Hepatocyte (in vitro differentiated cells): Measurements from ENCODE around the gene SLC41A3. TPM values are rescaled to one million over a fixed set of nuclear protein-coding genes. Genes with fewer than 3 reads are reported as not detected.

ENCODE experiments used
- DNase-seq: peaks from one replicate; pipeline ENCODE4 v3.0.0-alpha.2; 2016; ENCODE audit warnings: low spot score
- H2AFZ ChIP-seq: fragments of 200-600 bp; sonication (generic); 2 replicates; pipeline ENCODE4 v1.6.0; 2016; ENCODE audit warnings: antibody characterized with exemption, mild to moderate bottlenecking
- H3K27ac ChIP-seq: fragments of 200-600 bp; sonication (generic); 2 replicates; pipeline ENCODE4 v1.5.1; 2016; ENCODE audit warnings: mild to moderate bottlenecking
- H3K27me3 ChIP-seq: fragments of 200-600 bp; sonication (generic); 2 replicates; pipeline ENCODE4 v1.6.1; 2016
- H3K36me3 ChIP-seq: fragments of 200-600 bp; sonication (generic); replicated peaks from 2 replicates; pipeline ENCODE4 v1.5.1; 2016; ENCODE audit warnings: low read depth; ENCODE audit not compliant: insufficient read depth
- H3K4me1 ChIP-seq: fragments of 200-600 bp; sonication (generic); 2 replicates; pipeline ENCODE4 v1.5.1; 2016; ENCODE audit warnings: mild to moderate bottlenecking, moderate library complexity; ENCODE audit not compliant: insufficient read depth
- H3K4me2 ChIP-seq: fragments of 200-600 bp; sonication (generic); 2 replicates; pipeline ENCODE4 v1.6.0; 2016
- H3K4me3 ChIP-seq: fragments of 200-600 bp; sonication (generic); 2 replicates; pipeline ENCODE4 v1.5.1; 2016; ENCODE audit warnings: mild to moderate bottlenecking
- H3K79me2 ChIP-seq: fragments of 200-600 bp; sonication (generic); 2 replicates; pipeline ENCODE4 v1.6.0; 2017; ENCODE audit warnings: mild to moderate bottlenecking
- H3K9me2 ChIP-seq: fragments of 200-600 bp; sonication (generic); replicated peaks from 2 replicates; pipeline ENCODE4 v1.6.0; 2017; ENCODE audit warnings: mild to moderate bottlenecking; ENCODE audit not compliant: insufficient read depth
- H3K9me3 ChIP-seq: fragments of 200-600 bp; sonication (generic); 2 replicates; pipeline ENCODE4 v1.5.1; 2016; ENCODE audit warnings: low read depth, mild to moderate bottlenecking
- H4K20me1 ChIP-seq: fragments of 200-600 bp; sonication (generic); 2 replicates; pipeline ENCODE4 v1.6.0; 2016; ENCODE audit warnings: mild to moderate bottlenecking; ENCODE audit not compliant: insufficient read depth, poor library complexity, severe bottlenecking
- CTCF ChIP-seq: fragments of 200-600 bp; sonication (generic); IDR thresholded peaks from 2 replicates; pipeline ENCODE4 v1.5.1; 2016; ENCODE audit warnings: antibody characterized with exemption, mild to moderate bottlenecking; ENCODE audit not compliant: poor library complexity
- EZH2 ChIP-seq: fragments of 200-600 bp; sonication (generic); IDR thresholded peaks from 2 replicates; pipeline ENCODE4 v1.6.1; 2016; ENCODE audit warnings: antibody characterized with exemption, mild to moderate bottlenecking, borderline replicate concordance
- EZH2phosphoT487 ChIP-seq: fragments of 200-600 bp; sonication (generic); IDR thresholded peaks from one replicate; pipeline ENCODE4 v1.6.1; 2018; ENCODE audit warnings: antibody characterized with exemption, mild to moderate bottlenecking, low read depth, moderate library complexity; ENCODE audit not compliant: unreplicated experiment, severe bottlenecking
- WGBS: methylation state at CpG from one replicate; pipeline ENCODE4 v1.1.6; 2016; ENCODE audit warnings: low lambda C conversion rate; ENCODE audit errors: missing lambda C conversion rate; 5-methylcytosine and 5-hydroxymethylcytosine counted together
- polyA plus RNA-seq: library from polyadenylated mRNA; unstranded; fragments of >200 nt; fragmentation: Nextera tagmentation; extraction: Ambion mirVana; gene quantifications from 2 replicates; pipeline ENCODE4 v1.2.1, GENCODE V29; 2016
- total RNA-seq: library from RNA; depleted of rRNA; stranded (reverse); fragments of >200 nt; gene quantifications from 2 replicates; pipeline ENCODE4 v1.2.3, GENCODE V29; 2014

The SLC41A3 gene
- total and polyA plus RNA-seq, 2 experiments from 2014 or later, result 29.3 to 43.4 TPM

DNA sequence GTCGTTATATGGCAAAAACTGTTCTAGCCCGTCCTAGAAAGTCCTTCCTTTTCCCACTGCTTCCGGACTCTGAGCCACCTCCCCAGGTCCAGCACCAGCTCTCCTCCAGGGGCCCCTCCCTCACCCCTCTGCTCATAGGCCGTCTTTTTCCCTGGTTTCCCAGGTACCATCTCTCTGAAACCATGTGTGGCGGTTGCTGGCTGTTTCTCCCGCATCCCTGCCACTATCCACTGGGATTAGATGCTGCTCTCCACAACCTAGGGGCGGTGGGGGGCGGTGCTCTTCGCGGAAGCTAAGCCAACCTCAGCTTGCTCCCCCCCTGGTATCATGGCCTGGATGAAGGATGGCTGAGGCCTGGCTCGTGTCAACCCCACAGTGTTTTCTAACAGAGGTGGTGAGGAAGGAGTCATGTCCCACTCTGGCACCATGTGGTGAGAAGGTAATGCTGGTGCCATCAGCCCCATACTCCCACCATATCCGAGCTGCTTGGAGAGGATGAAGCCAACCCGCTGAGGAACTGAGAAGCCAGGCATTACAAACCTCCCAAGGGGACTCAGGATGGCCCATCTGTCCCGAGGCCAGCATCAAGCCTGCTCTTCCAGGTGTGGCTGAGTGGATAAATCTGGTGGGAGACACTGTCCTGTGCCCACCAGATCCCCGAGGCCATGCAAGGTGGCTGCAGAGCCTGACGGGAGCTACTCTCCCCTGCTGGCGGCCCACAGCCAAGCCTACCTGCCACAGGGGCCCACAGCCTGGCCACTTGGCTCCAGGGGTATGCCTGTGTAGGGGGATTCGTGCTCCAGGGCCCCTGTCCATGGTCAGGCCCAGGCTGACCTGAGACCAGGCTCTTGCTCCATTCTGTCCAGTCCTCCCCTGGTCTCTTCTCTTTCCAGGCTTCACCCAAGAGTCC lies 27.9 kb upstream of the SLC41A3 start:
- TF ChIP-seq EZH2, result no peak
- no peak for TF ChIP-seq EZH2phosphoT487
- TF ChIP-seq CTCF, result no peak

GRCh38 chr3:126111126-126111551 lies 27.2 kb upstream of the SLC41A3 start:
- Histone ChIP-seq H3K36me3 (no peaks in the 10 kb centered on the region), H3K4me3 (no peak overlapping the region), H4K20me1 (no peaks in the 10 kb centered on the region), H3K9me3 (no peaks in the 10 kb centered on the region), H2AFZ (no peak overlapping the region), H3K27ac (no peak overlapping the region), H3K27me3 (no peaks in the 10 kb centered on the region), H3K79me2 (no peaks in the 10 kb centered on the region), H3K4me1 (no peaks in the 10 kb centered on the region), H3K9me2 (no peaks in the 10 kb centered on the region), H3K4me2 (no peak overlapping the region)
- peak; percentile 2 for DNase-seq
- TF ChIP-seq EZH2, result no peak
- TF ChIP-seq CTCF, result no peak
- TF ChIP-seq EZH2phosphoT487, result no peak
- WGBS, result 96% methylated on average over 10 of the region's 10 CpGs

More for the DNA sequence above, 27.9 kb upstream of the SLC41A3 start:
- 90% methylated on average over 17 of the region's 18 CpGs for WGBS
- no peaks in the 10 kb centered on the region for H3K79me2 ChIP-seq
- H3K36me3 ChIP-seq, result no peaks in the 10 kb centered on the region
- H3K4me3 ChIP-seq, result no peak overlapping the region
- H3K4me1 ChIP-seq, result no peaks in the 10 kb centered on the region
- H2AFZ ChIP-seq, result no peak overlapping the region
- DNase-seq, result peak; percentile 1
- no peak overlapping the region for H3K27ac ChIP-seq
- no peaks in the 10 kb centered on the region for H4K20me1 ChIP-seq
- no peaks in the 10 kb centered on the region for H3K9me2 ChIP-seq
- H3K4me2 ChIP-seq, result no peak overlapping the region
- H3K9me3 ChIP-seq, result no peaks in the 10 kb centered on the region
- H3K27me3 ChIP-seq, result no peaks in the 10 kb centered on the region

- 94% methylated on average over 12 of the region's 12 CpGs for WGBS
- no peaks in the 10 kb centered on the region for H3K36me3 ChIP-seq
- no peak for TF ChIP-seq EZH2
- TF ChIP-seq CTCF, result no peak
- no peak for TF ChIP-seq EZH2phosphoT487
- no peaks in the 10 kb centered on the region for H3K79me2 ChIP-seq
- DNase-seq, result peak; percentile 1
- H3K9me2 ChIP-seq, result no peaks in the 10 kb centered on the region
- H3K27ac ChIP-seq, result no peak overlapping the region
- no peaks in the 10 kb centered on the region for H3K9me3 ChIP-seq
- no peak overlapping the region for H3K4me2 ChIP-seq
- H2AFZ ChIP-seq, result no peak overlapping the region
- no peaks in the 10 kb centered on the region for H4K20me1 ChIP-seq
- no peak overlapping the region for H3K4me3 ChIP-seq
- H3K27me3 ChIP-seq, result no peaks in the 10 kb centered on the region
- no peaks in the 10 kb centered on the region for H3K4me1 ChIP-seq
Observed at GRCh38 chr3:126110431-126111125, 26.7 kb upstream of the SLC41A3 start.
